IMR-90 (cell line): ENCODE results near the gene IRAK4. TPM values are rescaled to one million over a fixed set of nuclear protein-coding genes. Genes with fewer than 3 reads are reported as not detected.
A peak's percentile ranks its signal among the peaks of the same experiment; 100 is the strongest.

Source experiments
- ATAC-seq: fragments of 200-7000 bp; cut with Tn5 transposase; 2 replicates; pipeline ENCODE4 v1.9.1; 2020; ENCODE audit warnings: low read depth, mild to moderate bottlenecking, moderate library complexity
- BruUV-seq: library from RNA; stranded (reverse); fragments of 400-500 nt; replicated peaks from 2 replicates; lab custom pipeline; 2021; lab: Mats Ljungman, UMichigan
- CTCF ChIA-PET: fragments of 300-600 bp; formaldehyde crosslinking; extraction: SDS; loops from one replicate; lab custom pipeline; 2021; ENCODE audit warnings: antibody characterized with exemption; lab: Yijun Ruan, JAX
- POLR2A ChIA-PET: fragments of 300-600 bp; sonication (Branson Sonifier 250); formaldehyde crosslinking; loops from one replicate; lab custom pipeline; 2022; ENCODE audit warnings: antibody characterized with exemption; ENCODE audit not compliant: unreplicated experiment; lab: Charles Lee
- DNase-seq: peaks from one replicate; pipeline ENCODE4 v3.0.0; 2013
- H2AFZ ChIP-seq: replicated peaks from 2 replicates; pipeline ENCODE3; 2013; ENCODE audit warnings: low read length, mild to moderate bottlenecking; ENCODE audit not compliant: poor library complexity
- H2AK5ac ChIP-seq: 2 replicates; pipeline ENCODE4 v1.6.1; 2013; ENCODE audit warnings: low read depth, low read length, inconsistent platforms
- H2AK9ac ChIP-seq: replicated peaks from 2 replicates; pipeline ENCODE3; 2013; ENCODE audit warnings: mild to moderate bottlenecking, low read depth, low read length, moderate library complexity; ENCODE audit not compliant: poor library complexity
- H2BK120ac ChIP-seq: 2 replicates; pipeline ENCODE4 v1.6.1; 2013; ENCODE audit warnings: low read depth, low read length, inconsistent platforms
- H2BK15ac ChIP-seq: 3 replicates; pipeline ENCODE4 v1.6.1; 2013; ENCODE audit warnings: low read depth, low read length, inconsistent platforms
- H2BK20ac ChIP-seq: 2 replicates; pipeline ENCODE4 v1.6.1; 2013; ENCODE audit warnings: low read depth, mild to moderate bottlenecking, inconsistent platforms, low read length, moderate library complexity
- H2BK5ac ChIP-seq: 2 replicates; pipeline ENCODE4 v1.6.1; 2013; ENCODE audit warnings: mild to moderate bottlenecking, low read depth, low read length, inconsistent platforms; ENCODE audit not compliant: poor library complexity, severe bottlenecking
- H3K14ac ChIP-seq: replicated peaks from 2 replicates; pipeline ENCODE4 v1.6.1; 2013; ENCODE audit warnings: low read depth, low read length, inconsistent platforms
- H3K18ac ChIP-seq: 2 replicates; pipeline ENCODE4 v1.6.1; 2013; ENCODE audit warnings: low read depth, low read length, control low read depth
- H3K23ac ChIP-seq: 2 replicates; pipeline ENCODE4 v1.6.1; 2013; ENCODE audit warnings: low read depth, low read length, inconsistent platforms
- H3K27ac ChIP-seq: 2 replicates; pipeline ENCODE4 v1.5.1; 2013; ENCODE audit warnings: mild to moderate bottlenecking, control low read depth, low read length; ENCODE audit not compliant: insufficient read depth
- H3K27me3 ChIP-seq: 2 replicates; pipeline ENCODE4 v1.6.1; 2013; ENCODE audit warnings: low read length; ENCODE audit not compliant: control insufficient read depth, insufficient read depth
- H3K36me3 ChIP-seq: 2 replicates; pipeline ENCODE4 v1.6.1; 2013; ENCODE audit warnings: low read length, mixed read lengths; ENCODE audit not compliant: control insufficient read depth, insufficient read depth
- H3K4ac ChIP-seq: 2 replicates; pipeline ENCODE4 v1.6.1; 2013; ENCODE audit warnings: low read depth, low read length, inconsistent platforms
- H3K4me1 ChIP-seq: 2 replicates; pipeline ENCODE4 v1.6.1; 2013; ENCODE audit warnings: low read length, mixed read lengths; ENCODE audit not compliant: control insufficient read depth, insufficient read depth
- H3K4me2 ChIP-seq: 2 replicates; pipeline ENCODE4 v1.6.1; 2013; ENCODE audit warnings: low read depth, mild to moderate bottlenecking, control low read depth, low read length, moderate library complexity
- H3K4me3 ChIP-seq: 2 replicates; pipeline ENCODE4 v1.5.1; 2013; ENCODE audit warnings: low read depth, mild to moderate bottlenecking, control low read depth, low read length, moderate library complexity; ENCODE audit not compliant: insufficient read depth
- H3K56ac ChIP-seq: 2 replicates; pipeline ENCODE4 v1.6.1; 2013; ENCODE audit warnings: low read length, inconsistent platforms; ENCODE audit not compliant: insufficient read depth; ENCODE audit errors: extremely low read depth
- H3K79me1 ChIP-seq, 2 experiments: 2 replicates each; pipeline ENCODE4 v1.6.1; 2013; ENCODE audit warnings: low read length in 2 of 2, inconsistent platforms in 1 of 2, low read depth in 1 of 2
- H3K9ac ChIP-seq: 2 replicates; pipeline ENCODE4 v1.6.1; 2013; ENCODE audit warnings: low read depth, low read length, control low read depth
- H3K9me1 ChIP-seq: 2 replicates; pipeline ENCODE4 v1.6.1; 2013; ENCODE audit warnings: low read length, inconsistent platforms; ENCODE audit not compliant: insufficient read depth
- H3K9me3 ChIP-seq: 2 replicates; pipeline ENCODE4 v1.6.1; 2013; ENCODE audit warnings: low read length; ENCODE audit not compliant: control insufficient read depth, insufficient read depth
- H4K20me1 ChIP-seq: 2 replicates; pipeline ENCODE4 v1.6.1; 2013; ENCODE audit warnings: low read length, inconsistent platforms; ENCODE audit not compliant: insufficient read depth
- H4K5ac ChIP-seq: 2 replicates; pipeline ENCODE4 v1.6.1; 2013; ENCODE audit warnings: mild to moderate bottlenecking, low read depth, low read length, control low read depth
- H4K8ac ChIP-seq, 2 experiments: 2 replicates each; pipeline ENCODE4 v1.6.1; 2013; ENCODE audit warnings: low read depth in 2 of 2, low read length in 2 of 2, control low read depth in 1 of 2, inconsistent platforms in 1 of 2
- H4K91ac ChIP-seq: 2 replicates; pipeline ENCODE4 v1.6.1; 2013; ENCODE audit warnings: low read depth, low read length, inconsistent platforms; ENCODE audit not compliant: insufficient read depth
- CEBPB ChIP-seq: IDR thresholded peaks from 2 replicates; pipeline ENCODE4 v1.6.1; 2012; ENCODE audit warnings: low read depth, low read length, improper control_type of control experiment
- CHD1 ChIP-seq: IDR thresholded peaks from 2 replicates; pipeline ENCODE4 v1.6.1; 2012; ENCODE audit warnings: low read depth, low read length, improper control_type of control experiment
- FOS ChIP-seq: fragments of 150-350 bp; IDR thresholded peaks from 2 replicates; pipeline ENCODE4 v1.6.1; 2016; ENCODE audit warnings: low read depth, low read length
- MAFK ChIP-seq: IDR thresholded peaks from 2 replicates; pipeline ENCODE4 v1.6.1; 2012; ENCODE audit warnings: low read depth, low read length, improper control_type of control experiment
- MAZ ChIP-seq: IDR thresholded peaks from 2 replicates; pipeline ENCODE4 v1.6.1; 2012; ENCODE audit warnings: low read depth, mild to moderate bottlenecking, low read length, improper control_type of control experiment, moderate library complexity, borderline replicate concordance
- MXI1 ChIP-seq: IDR thresholded peaks from 2 replicates; pipeline ENCODE4 v1.6.1; 2012; ENCODE audit warnings: low read depth, mild to moderate bottlenecking, low read length, moderate library complexity, borderline replicate concordance
- SMC3 ChIP-seq: fragments of 150-350 bp; IDR thresholded peaks from 2 replicates; pipeline ENCODE4 v1.6.1; 2016; ENCODE audit warnings: low read depth, mild to moderate bottlenecking, antibody characterized with exemption, low read length, moderate library complexity
- WGBS, 2 experiments: methylation state at CpG; one replicate each; pipeline versions ENCODE4 v1.1.5 to v1.1.7; 2013; ENCODE audit warnings: missing lambda C conversion rate in 2 of 2; ENCODE audit not compliant: insufficient read length in 1 of 2; ENCODE audit errors: extremely low coverage in 2 of 2; 5-methylcytosine and 5-hydroxymethylcytosine counted together
- dilution Hi-C: fragments of 300-500 bp; cut with HindIII; formaldehyde crosslinking; loops from one replicate; pipeline ENCODE4 v1.14.3; 2018; ENCODE audit warnings: low sequenced_read_pairs; ENCODE audit not compliant: unreplicated experiment
- in situ Hi-C: fragments of 300-500 bp; cut with MboI; formaldehyde crosslinking; loops from 3 replicates; pipeline ENCODE4 v1.14.3; 2019; ENCODE audit warnings: low sequenced_read_pairs, inconsistent platforms, mixed read lengths
- intact Hi-C: fragments of 100-400 bp; cut with micrococcal nuclease; formaldehyde crosslinking; loops from 2 replicates; pipeline ENCODE4 v1.10.0; 2022
- polyA plus RNA-seq, 3 experiments: library from polyadenylated mRNA; depleted of rRNA; stranded (reverse); fragments of >200 nt; gene quantifications; 2 replicates each; pipeline ENCODE4 v1.2.3, GENCODE V29; 2012; ENCODE audit warnings: low replicate concordance in 1 of 3
- total RNA-seq: library from RNA; depleted of rRNA; stranded (reverse); fragments of >200 nt; gene quantifications from 2 replicates; pipeline ENCODE4 v1.2.3, GENCODE V29; 2012
- TF ChIP-seq, protein P1 (sequence below): fragments of 150-350 bp; IDR thresholded peaks from 2 replicates; pipeline ENCODE4 v1.6.1; 2016; ENCODE audit warnings: low read depth, mild to moderate bottlenecking, low read length, moderate library complexity, borderline replicate concordance
- TF ChIP-seq, protein P2 (sequence below): conservative IDR thresholded peaks from 2 replicates; pipeline ENCODE4 v1.5.1; 2012; ENCODE audit warnings: mild to moderate bottlenecking, low read depth, low read length, improper control_type of control experiment

IRAK4 gene
- total and polyA plus RNA-seq, 2 of the 4 experiments (the other 2 are of a cell fraction), result 12.6 to 27.6 TPM

DNA sequence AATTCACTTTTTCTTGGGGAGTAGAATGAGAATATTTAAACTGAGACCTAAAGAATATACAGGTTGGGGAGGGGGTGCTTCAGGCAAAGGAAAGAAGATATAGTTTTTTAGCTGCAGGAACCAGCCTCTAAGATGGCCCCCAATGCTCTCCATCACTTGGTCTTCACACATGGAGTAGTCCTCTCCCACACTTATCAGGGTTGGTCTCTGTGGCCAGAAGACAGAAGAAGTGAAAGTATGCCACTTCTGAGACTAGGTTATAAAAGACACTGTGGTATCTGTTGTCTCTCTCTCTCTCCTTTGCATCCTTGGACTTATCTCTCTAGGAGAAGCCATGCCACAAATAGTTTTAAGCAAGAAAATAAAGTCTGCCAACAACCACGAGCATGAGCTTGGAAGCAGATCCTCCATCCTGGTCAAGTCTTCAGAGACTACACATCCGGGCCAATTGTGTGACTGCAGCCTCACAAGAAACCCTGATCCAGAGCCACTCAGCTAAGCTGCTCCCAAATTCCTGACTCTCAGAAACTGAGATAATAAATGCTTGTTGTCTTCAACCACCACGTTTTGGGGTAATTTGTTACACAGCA lies 18.1 kb upstream of the IRAK4 start:
- H2AK9ac ChIP-seq, result no peak overlapping the region
- DNase-seq (peak; percentile 14), ATAC-seq (no peak)
- peaks cover 7% of the 10 kb centered on the region for H3K4me1 ChIP-seq
- H2BK5ac ChIP-seq, result peak overlapping the region; percentile 64
- ChIA-PET CTCF (no interaction called here), POLR2A (no interaction called here)
- peak overlapping the region; percentile 76; the same call in 1 of the 2 replicates for H3K18ac ChIP-seq
- H4K91ac ChIP-seq, result peak overlapping the region; percentile 7
- peaks cover 15% of the 10 kb centered on the region for H3K36me3 ChIP-seq
- no peaks in the 10 kb centered on the region for H4K20me1 ChIP-seq
- H3K27ac ChIP-seq, result peak overlapping the region; percentile 42; the same call in 1 of the 2 replicates
- 0 out of 2 replicates have a peak overlapping the region, but pooled peaks have one; percentile 2 for H3K14ac ChIP-seq
- H3K23ac ChIP-seq, result peak overlapping the region; percentile 28; the same call in 1 of the 2 replicates
- H3K9me1 ChIP-seq, result peaks cover 7% of the 10 kb centered on the region
- intact Hi-C loops (no loop called here), in situ Hi-C loops (no loop called here), dilution Hi-C loops (no loop called here)
- no peaks in the 10 kb centered on the region for H3K9me3 ChIP-seq
- peak overlapping the region; percentile 79; the same call in 1 of the 2 replicates for H2BK20ac ChIP-seq
- no peak overlapping the region for H3K4me3 ChIP-seq
- H3K9ac ChIP-seq, result no peak overlapping the region
- no CpG with 5 or more reads among the region's 3 CpGs for WGBS, 2 experiments
- TF ChIP-seq, protein P1, sequence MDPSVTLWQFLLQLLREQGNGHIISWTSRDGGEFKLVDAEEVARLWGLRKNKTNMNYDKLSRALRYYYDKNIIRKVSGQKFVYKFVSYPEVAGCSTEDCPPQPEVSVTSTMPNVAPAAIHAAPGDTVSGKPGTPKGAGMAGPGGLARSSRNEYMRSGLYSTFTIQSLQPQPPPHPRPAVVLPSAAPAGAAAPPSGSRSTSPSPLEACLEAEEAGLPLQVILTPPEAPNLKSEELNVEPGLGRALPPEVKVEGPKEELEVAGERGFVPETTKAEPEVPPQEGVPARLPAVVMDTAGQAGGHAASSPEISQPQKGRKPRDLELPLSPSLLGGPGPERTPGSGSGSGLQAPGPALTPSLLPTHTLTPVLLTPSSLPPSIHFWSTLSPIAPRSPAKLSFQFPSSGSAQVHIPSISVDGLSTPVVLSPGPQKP, result no peak
- TF ChIP-seq MAZ (no peak), MAFK (no peak), MXI1 (no peak), CHD1 (no peak), SMC3 (no peak), CEBPB (no peak), FOS (no peak)
- TF ChIP-seq, protein P2, sequence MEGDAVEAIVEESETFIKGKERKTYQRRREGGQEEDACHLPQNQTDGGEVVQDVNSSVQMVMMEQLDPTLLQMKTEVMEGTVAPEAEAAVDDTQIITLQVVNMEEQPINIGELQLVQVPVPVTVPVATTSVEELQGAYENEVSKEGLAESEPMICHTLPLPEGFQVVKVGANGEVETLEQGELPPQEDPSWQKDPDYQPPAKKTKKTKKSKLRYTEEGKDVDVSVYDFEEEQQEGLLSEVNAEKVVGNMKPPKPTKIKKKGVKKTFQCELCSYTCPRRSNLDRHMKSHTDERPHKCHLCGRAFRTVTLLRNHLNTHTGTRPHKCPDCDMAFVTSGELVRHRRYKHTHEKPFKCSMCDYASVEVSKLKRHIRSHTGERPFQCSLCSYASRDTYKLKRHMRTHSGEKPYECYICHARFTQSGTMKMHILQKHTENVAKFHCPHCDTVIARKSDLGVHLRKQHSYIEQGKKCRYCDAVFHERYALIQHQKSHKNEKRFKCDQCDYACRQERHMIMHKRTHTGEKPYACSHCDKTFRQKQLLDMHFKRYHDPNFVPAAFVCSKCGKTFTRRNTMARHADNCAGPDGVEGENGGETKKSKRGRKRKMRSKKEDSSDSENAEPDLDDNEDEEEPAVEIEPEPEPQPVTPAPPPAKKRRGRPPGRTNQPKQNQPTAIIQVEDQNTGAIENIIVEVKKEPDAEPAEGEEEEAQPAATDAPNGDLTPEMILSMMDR, result no peak
- H3K4me2 ChIP-seq, result no peak overlapping the region; the same call in 1 of the 2 replicates
- H3K27me3 ChIP-seq, result no peaks in the 10 kb centered on the region
- peak overlapping the region; percentile 12; the same call in 1 of the 2 replicates for H4K5ac ChIP-seq
- peak overlapping the region; percentile 38; the same call in 1 of the 3 replicates for H2BK15ac ChIP-seq
- peak overlapping the region; percentile 31; the same call in 1 of the 2 replicates for H2BK120ac ChIP-seq
- peak overlapping the region; percentile 49 for H3K4ac ChIP-seq
- H3K79me1 ChIP-seq, result peaks cover 0 to 9% of the 10 kb centered on the region in 2 experiments; a peak in 2 of 4 replicates
- no peak overlapping the region for H3K56ac ChIP-seq
- BruUV-seq, result no TSS peak
- peak overlapping the region; percentile 45; the same call in 1 of the 2 replicates for H2AK5ac ChIP-seq
- no peak overlapping the region for H2AFZ ChIP-seq
- peak overlapping the region; percentile 6 to 28; a peak in 2 of 4 replicates for H4K8ac ChIP-seq
